ENCODE results near the gene EPB41L1. TPM values are rescaled to one million over a fixed set of nuclear protein-coding genes. Genes with fewer than 3 reads are reported as not detected.

Gene EPB41L1
- total RNA-seq, 1 donor from 2014 or later, result 54.8 TPM

- no peak overlapping the region for H3K27ac ChIP-seq
- DNase-seq (ENCODE audit: extremely low spot score in 2 of 2), result no peak
- H3K36me3 ChIP-seq, result no peaks in the 10 kb centered on the region
- TF ChIP-seq POLR2AphosphoS5 (IDR thresholded peaks at IDR 0.05; ENCODE audit: insufficient read depth in 1 of 2, low read depth in 1 of 2), result no peak
- no peak for TF ChIP-seq CTCF (IDR thresholded peaks at IDR 0.05)
- TF ChIP-seq POLR2A (IDR thresholded peaks at IDR 0.05), result no peak
- no peaks in the 10 kb centered on the region for H3K9me3 ChIP-seq
- no peak overlapping the region for H3K4me3 ChIP-seq
- intact Hi-C loops (cut with DNase I), result no loop called here
- no peaks in the 10 kb centered on the region for H3K27me3 ChIP-seq
- H3K4me1 ChIP-seq, result peaks cover 20% of the 10 kb centered on the region
These were observed 5.1 kb upstream of the EPB41L1 start for GRCh38 chr20:36149469-36149868.

- TF ChIP-seq CTCF (IDR thresholded peaks at IDR 0.05) (no peak), POLR2A (IDR thresholded peaks at IDR 0.05) (no peak), POLR2AphosphoS5 (IDR thresholded peaks at IDR 0.05; ENCODE audit: insufficient read depth in 1 of 2, low read depth in 1 of 2) (no peak)
- H3K27ac ChIP-seq, result no peak overlapping the region
- intact Hi-C loops (cut with DNase I), result no loop called here
These were observed 4.1 kb upstream of the EPB41L1 start for GRCh38 chr20:36150489-36150846.

GRCh38 chr20:36150847-36151539 lies 3.5 kb upstream of the EPB41L1 start:
- Histone ChIP-seq H3K9me3 (no peaks in the 10 kb centered on the region), H3K36me3 (no peaks in the 10 kb centered on the region), H3K4me1 (peaks cover 33% of the 10 kb centered on the region), H3K27me3 (no peaks in the 10 kb centered on the region), H3K27ac (no peak overlapping the region), H3K4me3 (no peak overlapping the region)
- DNase-seq (ENCODE audit: extremely low spot score in 2 of 2), result no peak
- TF ChIP-seq CTCF (IDR thresholded peaks at IDR 0.05) (no peak), POLR2AphosphoS5 (IDR thresholded peaks at IDR 0.05; ENCODE audit: insufficient read depth in 1 of 2, low read depth in 1 of 2) (no peak), POLR2A (IDR thresholded peaks at IDR 0.05) (no peak)
- intact Hi-C loops (cut with DNase I), result no loop called here

More at GRCh38 chr20:36150489-36150846, 4.1 kb upstream of the EPB41L1 start:
- no peaks in the 10 kb centered on the region for H3K9me3 ChIP-seq
- H3K4me3 ChIP-seq, result no peak overlapping the region
- H3K36me3 ChIP-seq, result no peaks in the 10 kb centered on the region
- DNase-seq (ENCODE audit: extremely low spot score in 2 of 2), result no peak
- no peaks in the 10 kb centered on the region for H3K27me3 ChIP-seq
- H3K4me1 ChIP-seq, result peaks cover 28% of the 10 kb centered on the region

- Histone ChIP-seq H3K27me3 (no peaks in the 10 kb centered on the region), H3K9me3 (no peaks in the 10 kb centered on the region), H3K36me3 (no peaks in the 10 kb centered on the region), H3K4me1 (peaks cover 43% of the 10 kb centered on the region), H3K27ac (no peak overlapping the region), H3K4me3 (no peak overlapping the region)
- no peak for TF ChIP-seq POLR2AphosphoS5 (IDR thresholded peaks at IDR 0.05; ENCODE audit: insufficient read depth in 1 of 2, low read depth in 1 of 2)
- TF ChIP-seq CTCF (IDR thresholded peaks at IDR 0.05), result no peak
- TF ChIP-seq POLR2A (IDR thresholded peaks at IDR 0.05), result no peak
- no peak for DNase-seq (ENCODE audit: extremely low spot score in 2 of 2)
- intact Hi-C loops (cut with DNase I), result no loop called here
These were observed 2.3 kb upstream of the EPB41L1 start for GRCh38 chr20:36152261-36152660.

GRCh38 chr20:36153204-36153603 lies 1.3 kb upstream of the EPB41L1 start:
- H3K4me3 ChIP-seq, result no peak overlapping the region
- H3K27ac ChIP-seq, result peak overlapping the region; percentile 86
- peaks cover 43% of the 10 kb centered on the region for H3K4me1 ChIP-seq
- intact Hi-C loops (cut with DNase I), result no loop called here
- TF ChIP-seq CTCF (IDR thresholded peaks at IDR 0.05), result no peak
- TF ChIP-seq POLR2A (IDR thresholded peaks at IDR 0.05), result no peak
- TF ChIP-seq POLR2AphosphoS5 (IDR thresholded peaks at IDR 0.05; ENCODE audit: insufficient read depth in 1 of 2, low read depth in 1 of 2), result no peak
- no peaks in the 10 kb centered on the region for H3K27me3 ChIP-seq
- H3K9me3 ChIP-seq, result no peaks in the 10 kb centered on the region
- DNase-seq (ENCODE audit: extremely low spot score in 2 of 2), result no peak
- H3K36me3 ChIP-seq, result no peaks in the 10 kb centered on the region

Data from vagina (tissue), 2 donors.